HG03064 (cell line): Measurements from ENCODE around the gene RYR3.

Experiments
- ATAC-seq: cut with Tn5 transposase; IDR thresholded peaks from one replicate; pipeline ENCODE4 v1.9.1; 2021; ENCODE audit warnings: low read depth; ENCODE audit not compliant: unreplicated experiment

Gene RYR3

GRCh38 chr15:33629647-33630046 lies 318.9 kb downstream of the RYR3 start:
- ATAC-seq: no peak

DNA sequence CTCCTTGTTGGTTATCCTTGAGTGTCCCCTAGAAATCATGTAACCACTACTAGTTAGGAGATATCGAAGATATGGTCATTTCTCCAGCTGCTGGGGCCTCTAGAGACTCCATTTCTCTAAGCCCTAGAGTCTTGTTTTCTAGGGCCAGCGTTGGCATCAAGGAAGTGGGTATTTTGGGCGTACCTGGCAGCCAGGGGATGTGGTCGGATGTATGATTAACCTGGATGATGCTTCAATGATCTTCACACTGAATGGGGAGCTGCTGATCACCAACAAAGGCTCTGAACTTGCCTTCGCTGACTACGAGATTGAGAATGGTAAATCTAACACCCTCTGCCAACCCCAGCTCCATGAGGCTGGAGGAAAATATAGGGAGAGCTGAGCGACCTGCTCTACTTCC lies 325.5 kb downstream of the RYR3 start:
- ATAC-seq: no peak

DNA sequence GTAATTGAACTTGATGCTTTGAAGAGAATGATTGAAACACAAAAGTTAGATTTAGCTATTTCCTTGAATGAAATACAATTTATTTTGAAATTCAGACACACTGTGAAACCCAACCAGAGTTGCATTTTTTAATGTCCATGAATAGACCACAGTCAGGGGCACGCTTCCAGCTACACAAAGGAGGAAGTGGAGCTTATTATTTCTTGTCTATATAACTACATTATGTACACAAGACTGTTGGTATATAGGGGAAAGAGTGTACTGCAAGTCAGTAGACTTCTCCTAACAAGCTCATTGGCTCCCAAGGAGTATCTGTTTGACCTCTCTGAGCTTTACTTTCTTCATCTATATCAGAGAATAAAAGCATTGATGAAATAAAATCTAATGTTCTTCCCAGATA lies 326.2 kb downstream of the RYR3 start:
- no peak for ATAC-seq

- ATAC-seq: no peak
Measured at GRCh38 chr15:33638453-33638852, 327.7 kb downstream of the RYR3 start.

- no peak for ATAC-seq
Measured at GRCh38 chr15:33639051-33639450, 328.3 kb downstream of the RYR3 start.

DNA sequence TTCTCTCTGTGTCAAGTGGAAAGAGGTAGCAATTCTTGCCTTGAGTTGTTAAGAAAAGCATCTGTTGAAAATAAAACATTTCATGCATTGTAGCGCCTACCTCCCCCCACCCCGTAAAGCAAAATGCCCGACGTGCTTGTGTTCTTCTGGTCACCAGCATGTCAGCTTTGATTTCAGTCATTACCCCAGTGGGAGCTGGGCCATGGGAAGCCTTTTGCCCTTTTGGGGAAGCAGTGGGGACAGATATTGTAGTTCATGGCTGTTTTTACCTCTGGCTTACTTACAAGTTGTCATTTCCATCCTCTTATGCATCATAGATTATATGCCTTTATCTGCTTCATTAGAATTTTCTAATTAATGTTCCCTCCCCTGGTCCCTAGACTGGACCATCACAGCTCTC lies 328.7 kb downstream of the RYR3 start:
- ATAC-seq: no peak

GRCh38 chr15:33639978-33640377 lies 329.2 kb downstream of the RYR3 start:
- no peak for ATAC-seq

- ATAC-seq: no peak
Measured at GRCh38 chr15:33641069-33641468, 330.3 kb downstream of the RYR3 start.

GRCh38 chr15:33644304-33644703 lies 333.5 kb downstream of the RYR3 start:
- no peak for ATAC-seq

GRCh38 chr15:33646744-33647143 lies 336.0 kb downstream of the RYR3 start:
- ATAC-seq: no peak

DNA sequence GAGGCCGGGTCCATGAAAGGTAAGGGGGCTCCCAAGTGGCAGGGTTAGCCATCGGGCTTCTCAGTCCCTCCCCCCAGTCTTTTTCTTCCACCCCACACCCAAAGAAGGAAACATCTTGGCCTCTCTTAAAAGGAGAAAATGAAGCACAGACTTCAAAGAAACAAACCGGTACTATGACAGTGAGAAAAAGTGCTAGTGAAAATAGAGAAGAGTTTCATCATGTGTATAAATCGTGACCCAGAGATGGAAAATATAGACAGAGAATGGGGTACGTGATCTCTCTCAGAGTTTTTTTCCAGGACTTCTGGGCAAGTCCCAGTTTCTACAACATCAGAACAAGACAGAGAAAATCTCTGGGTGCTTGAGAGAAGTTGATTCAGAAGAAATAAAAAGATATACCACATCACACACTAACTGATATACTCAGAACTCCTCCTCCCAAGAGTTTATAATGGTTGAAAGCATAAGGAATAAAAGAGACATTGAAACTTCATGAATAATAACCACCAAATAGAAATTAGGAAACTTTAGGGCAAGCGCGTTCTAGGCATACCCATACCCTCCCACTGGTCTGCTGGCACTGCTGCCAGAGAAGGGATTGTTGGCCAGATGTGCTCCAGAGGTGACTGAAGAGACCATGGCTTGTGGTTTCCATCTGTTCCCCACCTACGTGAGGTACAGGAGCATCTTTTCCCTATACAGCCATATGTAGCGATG lies 338.6 kb downstream of the RYR3 start:
- ATAC-seq: no peak

DNA sequence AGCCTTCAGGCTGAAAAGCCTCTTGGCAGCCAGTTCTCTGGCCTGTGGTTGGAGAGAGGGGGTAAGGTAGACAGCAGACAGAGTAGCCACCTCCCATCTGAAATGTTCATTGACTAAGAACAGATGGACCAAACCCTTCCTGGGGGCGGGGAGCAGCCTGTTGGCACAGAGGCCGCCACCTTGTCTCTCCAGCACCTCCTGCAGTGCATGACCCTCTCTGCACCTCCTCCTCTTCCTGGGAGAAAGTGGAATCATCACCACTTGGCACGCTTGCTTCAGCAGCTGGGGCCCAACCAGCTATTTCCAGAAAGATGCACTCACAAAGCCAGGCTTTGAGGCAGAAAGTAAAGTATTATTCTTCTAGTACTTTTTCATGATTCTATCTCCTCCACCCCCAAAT lies 344.1 kb downstream of the RYR3 start:
- ATAC-seq: no peak

GRCh38 chr15:33655488-33655887 lies 344.7 kb downstream of the RYR3 start:
- no peak for ATAC-seq

GRCh38 chr15:33656168-33656567 lies 345.4 kb downstream of the RYR3 start:
- ATAC-seq: no peak

DNA sequence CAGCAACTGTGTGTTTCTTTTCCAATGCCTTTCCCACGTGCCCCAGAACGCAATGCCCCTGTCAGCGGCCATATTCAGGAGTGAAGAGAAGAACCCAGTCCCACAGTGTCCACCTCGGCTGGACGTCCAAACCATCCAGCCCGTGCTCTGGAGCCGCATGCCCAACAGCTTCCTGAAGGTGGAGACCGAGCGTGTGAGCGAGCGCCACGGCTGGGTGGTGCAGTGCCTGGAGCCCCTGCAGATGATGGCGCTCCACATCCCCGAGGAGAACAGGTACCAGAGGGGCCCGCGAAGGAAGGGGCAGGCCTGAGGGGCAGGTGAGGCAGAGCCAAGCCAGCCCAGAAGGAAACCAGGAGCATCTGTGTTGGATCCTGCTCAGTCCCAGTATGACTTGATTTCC lies 349.4 kb downstream of the RYR3 start:
- no peak for ATAC-seq

DNA sequence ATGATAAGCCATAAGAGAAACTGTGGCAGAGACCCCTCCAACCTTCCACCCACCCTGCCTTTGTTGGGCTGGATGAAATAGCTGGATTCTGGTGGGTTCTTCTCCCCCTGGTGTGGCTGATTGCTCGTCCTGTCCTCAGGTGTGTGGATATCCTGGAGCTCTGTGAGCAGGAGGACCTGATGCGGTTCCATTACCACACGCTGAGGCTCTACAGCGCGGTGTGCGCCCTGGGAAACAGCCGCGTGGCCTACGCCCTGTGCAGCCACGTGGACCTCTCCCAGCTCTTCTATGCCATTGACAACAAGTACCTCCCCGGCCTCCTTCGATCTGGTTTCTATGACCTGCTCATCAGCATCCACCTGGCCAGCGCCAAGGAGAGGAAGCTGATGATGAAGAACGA lies 351.2 kb downstream of the RYR3 start:
- no peak for ATAC-seq

DNA sequence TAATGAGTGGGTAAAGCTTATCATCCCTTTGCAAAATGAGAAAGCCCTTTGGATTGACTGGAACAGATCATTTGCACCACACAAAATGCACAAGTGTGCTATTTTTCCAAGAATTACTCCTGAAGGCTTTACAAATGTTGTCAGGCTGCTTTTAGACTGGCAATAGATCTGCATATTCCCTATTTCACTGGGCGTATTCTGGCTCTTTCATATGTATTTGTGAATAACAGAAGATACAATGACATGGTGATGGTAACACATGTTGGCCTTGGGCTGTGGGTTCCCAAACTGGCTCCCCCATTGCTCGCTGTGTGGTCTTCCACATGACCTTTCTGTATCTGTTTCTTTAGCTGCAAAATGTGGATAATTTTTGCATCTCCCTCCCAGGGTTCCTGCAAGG lies 354.2 kb downstream of the RYR3 start:
- ATAC-seq: no peak

GRCh38 chr15:33670567-33670966 lies 359.8 kb downstream of the RYR3 start:
- no peak for ATAC-seq

DNA sequence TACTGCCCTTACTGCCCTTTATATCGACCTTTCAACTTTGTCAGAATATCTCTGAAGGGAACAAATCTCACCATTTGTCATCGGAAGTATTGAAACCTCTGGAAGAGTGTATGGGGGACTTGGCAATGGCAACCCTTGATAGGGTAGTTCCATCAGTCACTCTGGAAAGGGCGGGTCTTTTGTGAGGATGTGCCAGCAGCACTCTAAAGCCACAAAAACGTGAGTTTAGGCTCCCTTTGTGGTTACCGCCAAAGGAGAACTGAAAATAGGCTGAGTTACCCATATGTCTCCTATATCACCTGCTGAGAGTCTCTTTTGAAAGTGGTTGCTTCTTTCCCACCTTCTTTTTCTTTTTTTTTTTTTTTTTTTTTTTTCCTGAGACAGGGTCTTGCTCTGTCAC lies 360.7 kb downstream of the RYR3 start:
- ATAC-seq: peak; percentile 73

- ATAC-seq: no peak
Measured at GRCh38 chr15:33675246-33675645, 364.5 kb downstream of the RYR3 start.

GRCh38 chr15:33677238-33677830 lies 366.6 kb downstream of the RYR3 start:
- ATAC-seq: no peak

DNA sequence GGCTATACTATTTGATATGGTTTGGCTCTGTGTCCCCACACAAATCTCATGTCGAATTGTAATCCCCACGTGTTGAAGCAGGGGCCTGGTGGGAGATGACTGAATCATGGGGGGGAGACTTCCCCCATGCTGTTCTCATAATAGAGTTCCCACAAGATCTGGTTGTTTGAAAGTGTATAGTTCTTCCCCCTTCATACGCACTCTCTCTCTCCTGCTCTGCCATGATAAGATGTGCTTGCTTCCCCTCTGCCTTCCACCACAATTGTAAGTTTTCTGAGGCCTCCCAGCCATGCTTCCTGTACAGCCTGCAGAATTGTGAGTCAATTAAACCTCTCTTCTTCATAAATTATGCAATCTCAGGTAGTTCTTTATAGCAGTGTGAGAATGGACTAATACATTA lies 367.4 kb downstream of the RYR3 start:
- ATAC-seq: no peak

- ATAC-seq: no peak
Measured at GRCh38 chr15:33678602-33679001, 367.8 kb downstream of the RYR3 start.
